DOHH2 (cell line): ENCODE data around the gene NRCAM.

Experiments
- H3F3A ChIP-seq: fragments of 200-600 bp; sonication (generic), shearing (Covaris generic); 2 replicates; pipeline ENCODE4 v1.6.0; 2016; ENCODE audit warnings: antibody characterized with exemption, mild to moderate bottlenecking; ENCODE audit not compliant: control insufficient read depth, insufficient read depth
- H3K27ac ChIP-seq: fragments of 200-600 bp; sonication (generic); 2 replicates; pipeline ENCODE4 v1.5.1; 2014; ENCODE audit warnings: low read depth, mild to moderate bottlenecking, low read length, moderate library complexity
- H3K27me3 ChIP-seq: fragments of 200-600 bp; sonication (generic); 2 replicates; pipeline ENCODE4 v1.6.1; 2014; ENCODE audit warnings: mild to moderate bottlenecking, low read length, mixed read lengths; ENCODE audit not compliant: control insufficient read depth
- H3K36me3 ChIP-seq: fragments of 200-600 bp; sonication (generic); 2 replicates; pipeline ENCODE4 v1.6.1; 2014; ENCODE audit warnings: mild to moderate bottlenecking, low read length, moderate library complexity, mixed read lengths; ENCODE audit not compliant: control insufficient read depth
- H3K4me1 ChIP-seq: fragments of 200-600 bp; sonication (generic); 2 replicates; pipeline ENCODE4 v1.6.1; 2014; ENCODE audit warnings: mild to moderate bottlenecking, low read length, mixed read lengths; ENCODE audit not compliant: control insufficient read depth
- H3K4me2 ChIP-seq: fragments of 200-600 bp; sonication (generic); 2 replicates; pipeline ENCODE4 v1.6.0; 2014; ENCODE audit warnings: mild to moderate bottlenecking, low read length, moderate library complexity
- H3K4me3 ChIP-seq: fragments of 200-600 bp; sonication (generic); 2 replicates; pipeline ENCODE4 v1.5.1; 2014; ENCODE audit warnings: mild to moderate bottlenecking, low read length, mixed read lengths
- H3K79me2 ChIP-seq: fragments of 200-600 bp; sonication (generic); 2 replicates; pipeline ENCODE4 v1.6.1; 2014; ENCODE audit warnings: mild to moderate bottlenecking, low read length, mixed read lengths; ENCODE audit not compliant: control insufficient read depth
- H3K9me2 ChIP-seq: fragments of 200-600 bp; sonication (generic); replicated peaks from 2 replicates; pipeline ENCODE4 v1.6.1; 2014; ENCODE audit warnings: mild to moderate bottlenecking, low read length, mixed read lengths; ENCODE audit not compliant: control insufficient read depth
- H3K9me3 ChIP-seq: fragments of 200-600 bp; sonication (generic); 2 replicates; pipeline ENCODE4 v1.6.1; 2014; ENCODE audit warnings: antibody characterized with exemption, low read length, mixed read lengths; ENCODE audit not compliant: control insufficient read depth, insufficient read depth
- H4K20me1 ChIP-seq: fragments of 200-600 bp; sonication (generic); 2 replicates; pipeline ENCODE4 v1.6.0; 2014; ENCODE audit warnings: low read depth, mild to moderate bottlenecking, antibody characterized with exemption, low read length, moderate library complexity; ENCODE audit not compliant: control insufficient read depth, insufficient read depth
- EZH2phosphoT487 ChIP-seq: fragments of 200-600 bp; sonication (generic); IDR thresholded peaks from 2 replicates; pipeline ENCODE4 v1.6.1; 2017; ENCODE audit warnings: borderline replicate concordance, mild to moderate bottlenecking, antibody characterized with exemption, low read length, moderate library complexity, mixed read lengths
- TF ChIP-seq, protein P1 (sequence below): fragments of 200-600 bp; sonication (generic); IDR thresholded peaks from one replicate; pipeline ENCODE4 v1.5.1; 2014; ENCODE audit warnings: antibody characterized with exemption, mild to moderate bottlenecking, low read depth, low read length; ENCODE audit not compliant: poor library complexity, severe bottlenecking

NRCAM gene

DNA sequence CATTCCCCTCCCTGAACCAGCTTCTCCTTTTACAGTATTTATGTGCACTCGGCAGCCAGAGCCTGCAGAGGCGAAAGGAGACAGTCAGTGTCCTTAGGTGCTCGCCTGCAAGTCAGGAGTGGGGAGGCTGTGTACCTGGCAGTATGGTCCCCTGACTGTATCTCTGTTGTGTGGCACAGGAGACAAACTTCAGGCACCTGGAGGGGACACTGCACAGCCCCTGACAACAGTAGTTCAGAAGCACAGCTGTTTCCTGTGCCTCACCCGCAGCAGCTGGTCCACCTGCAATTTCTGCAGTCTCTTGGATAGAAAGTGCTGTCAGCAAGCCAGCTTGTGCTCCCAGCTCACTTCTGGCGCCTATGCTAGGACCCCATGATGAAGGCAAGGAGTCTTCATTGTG lies 252.7 kb downstream of the NRCAM start:
- peaks cover 12% of the 10 kb centered on the region for H3K4me1 ChIP-seq
- no peaks in the 10 kb centered on the region for H3K79me2 ChIP-seq
- H3K27ac ChIP-seq, result no peak overlapping the region
- H4K20me1 ChIP-seq, result no peaks in the 10 kb centered on the region
- H3K4me2 ChIP-seq, result peak overlapping the region; percentile 17
- no peaks in the 10 kb centered on the region for H3K9me2 ChIP-seq
- H3K4me3 ChIP-seq, result no peak overlapping the region
- H3F3A ChIP-seq, result no peaks in the 10 kb centered on the region
- TF ChIP-seq, protein P1, sequence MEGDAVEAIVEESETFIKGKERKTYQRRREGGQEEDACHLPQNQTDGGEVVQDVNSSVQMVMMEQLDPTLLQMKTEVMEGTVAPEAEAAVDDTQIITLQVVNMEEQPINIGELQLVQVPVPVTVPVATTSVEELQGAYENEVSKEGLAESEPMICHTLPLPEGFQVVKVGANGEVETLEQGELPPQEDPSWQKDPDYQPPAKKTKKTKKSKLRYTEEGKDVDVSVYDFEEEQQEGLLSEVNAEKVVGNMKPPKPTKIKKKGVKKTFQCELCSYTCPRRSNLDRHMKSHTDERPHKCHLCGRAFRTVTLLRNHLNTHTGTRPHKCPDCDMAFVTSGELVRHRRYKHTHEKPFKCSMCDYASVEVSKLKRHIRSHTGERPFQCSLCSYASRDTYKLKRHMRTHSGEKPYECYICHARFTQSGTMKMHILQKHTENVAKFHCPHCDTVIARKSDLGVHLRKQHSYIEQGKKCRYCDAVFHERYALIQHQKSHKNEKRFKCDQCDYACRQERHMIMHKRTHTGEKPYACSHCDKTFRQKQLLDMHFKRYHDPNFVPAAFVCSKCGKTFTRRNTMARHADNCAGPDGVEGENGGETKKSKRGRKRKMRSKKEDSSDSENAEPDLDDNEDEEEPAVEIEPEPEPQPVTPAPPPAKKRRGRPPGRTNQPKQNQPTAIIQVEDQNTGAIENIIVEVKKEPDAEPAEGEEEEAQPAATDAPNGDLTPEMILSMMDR, result no peak
- no peak for TF ChIP-seq EZH2phosphoT487
- peaks cover 3% of the 10 kb centered on the region; the same call in 1 of the 2 replicates for H3K27me3 ChIP-seq
- no peaks in the 10 kb centered on the region for H3K36me3 ChIP-seq
- H3K9me3 ChIP-seq, result no peaks in the 10 kb centered on the region

DNA sequence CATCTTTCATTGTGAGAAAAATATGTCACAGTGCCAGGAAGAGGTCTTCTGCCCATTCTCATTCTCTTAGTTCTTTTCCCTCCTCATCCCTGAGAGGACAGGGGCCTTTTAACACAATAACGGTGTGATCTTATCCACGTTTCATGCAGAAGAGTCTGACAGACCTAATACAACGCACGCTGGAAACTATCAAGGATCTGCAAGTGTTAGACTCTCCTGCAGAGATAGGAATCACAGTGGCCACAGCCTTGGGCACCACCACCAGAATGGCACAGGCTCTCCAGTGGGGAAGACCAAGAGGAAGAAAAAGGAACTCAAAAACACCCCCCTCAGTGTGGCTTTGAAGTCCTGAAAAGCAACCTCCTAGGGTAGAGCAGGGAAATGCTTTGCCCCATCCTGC lies 253.5 kb downstream of the NRCAM start:
- Histone ChIP-seq H3K79me2 (no peaks in the 10 kb centered on the region), H3K4me3 (no peak overlapping the region), H3F3A (no peaks in the 10 kb centered on the region), H3K9me2 (no peaks in the 10 kb centered on the region), H3K9me3 (no peaks in the 10 kb centered on the region), H3K27me3 (peaks cover 3% of the 10 kb centered on the region; the same call in 1 of the 2 replicates), H3K36me3 (no peaks in the 10 kb centered on the region), H4K20me1 (no peaks in the 10 kb centered on the region), H3K4me2 (no peak overlapping the region), H3K27ac (no peak overlapping the region), H3K4me1 (peaks cover 12% of the 10 kb centered on the region)
- TF ChIP-seq, protein P1, result no peak
- TF ChIP-seq EZH2phosphoT487, result no peak

DNA sequence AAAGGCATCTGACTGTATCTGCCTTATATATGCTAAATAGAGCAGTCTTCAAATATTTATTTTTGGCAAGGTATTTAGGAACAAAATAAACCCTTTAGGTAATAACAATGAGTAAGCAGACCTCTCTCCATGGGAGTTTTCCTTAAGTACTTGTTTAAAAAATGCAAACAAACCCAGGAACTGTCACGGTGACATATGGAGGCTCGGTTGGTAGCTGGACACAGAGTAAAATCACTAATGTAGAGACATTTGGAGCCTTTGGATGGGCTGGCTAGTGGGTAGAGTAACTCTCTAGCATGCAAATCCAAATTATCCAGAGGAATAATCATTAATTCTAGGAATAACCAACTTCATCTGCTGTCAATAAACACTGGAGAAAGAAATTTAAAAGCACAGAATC lies 254.5 kb downstream of the NRCAM start:
- no peaks in the 10 kb centered on the region for H3K9me3 ChIP-seq
- H3K36me3 ChIP-seq, result no peaks in the 10 kb centered on the region
- no peak overlapping the region for H3K4me3 ChIP-seq
- no peaks in the 10 kb centered on the region for H3K79me2 ChIP-seq
- H3K27me3 ChIP-seq, result peaks cover 3% of the 10 kb centered on the region; the same call in 1 of the 2 replicates
- H3K4me2 ChIP-seq, result no peak overlapping the region
- no peaks in the 10 kb centered on the region for H4K20me1 ChIP-seq
- no peaks in the 10 kb centered on the region for H3F3A ChIP-seq
- H3K4me1 ChIP-seq, result peaks cover 12% of the 10 kb centered on the region
- TF ChIP-seq, protein P1, result no peak
- no peak for TF ChIP-seq EZH2phosphoT487
- no peak overlapping the region for H3K27ac ChIP-seq
- H3K9me2 ChIP-seq, result no peaks in the 10 kb centered on the region
